ENCODE data around the gene PIGV. TPM values are rescaled to one million over a fixed set of nuclear protein-coding genes. Genes with fewer than 3 reads are reported as not detected.

PIGV gene
- total and polyA plus RNA-seq, 2 experiments from 2014 or later = 12.4 to 13.7 TPM

DNA sequence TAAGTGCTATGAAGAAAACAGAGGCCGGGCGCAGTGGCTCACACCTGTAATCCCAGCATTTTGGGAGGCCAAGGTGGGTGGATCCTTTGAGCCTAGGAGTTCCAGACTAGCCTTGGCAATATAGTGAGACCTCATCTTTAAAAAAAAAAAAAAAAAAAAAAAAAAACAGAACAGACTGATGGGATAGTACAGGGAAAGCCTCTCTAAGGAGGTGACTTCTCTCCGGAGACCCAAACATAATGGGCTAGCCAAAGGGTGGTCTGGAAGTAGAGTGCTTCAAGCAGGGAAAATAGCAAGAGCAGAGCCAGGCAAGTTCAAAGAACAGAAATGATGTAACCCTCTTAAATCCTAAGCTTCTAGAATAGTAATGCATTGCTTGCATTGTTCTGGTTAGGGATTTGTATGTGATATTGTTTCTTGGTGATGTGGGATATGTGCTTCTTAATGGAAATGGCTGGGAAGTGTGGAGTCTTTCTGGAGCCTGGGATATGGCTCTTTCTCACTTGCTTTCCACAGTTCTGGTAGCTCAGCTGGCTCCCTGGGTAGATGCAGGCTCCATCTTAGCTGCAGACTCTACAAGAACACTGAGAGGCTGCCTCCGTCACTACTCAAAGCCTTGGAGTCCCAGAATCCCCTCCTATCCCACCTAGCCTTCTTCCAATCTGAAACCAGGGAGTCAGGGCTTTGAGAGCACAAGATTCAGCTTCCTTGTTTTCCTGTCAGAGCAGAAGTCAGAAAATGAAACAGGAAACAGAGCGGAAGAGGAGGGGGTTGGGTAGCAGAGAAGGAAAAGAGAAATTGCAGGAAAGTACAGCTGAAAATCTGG is 1.9 kb upstream of the PIGV start:
- peak overlapping the region; percentile 98 for H3K27ac ChIP-seq
- peaks cover 7% of the 10 kb centered on the region for H3K36me3 ChIP-seq
- TF ChIP-seq, protein P1, sequence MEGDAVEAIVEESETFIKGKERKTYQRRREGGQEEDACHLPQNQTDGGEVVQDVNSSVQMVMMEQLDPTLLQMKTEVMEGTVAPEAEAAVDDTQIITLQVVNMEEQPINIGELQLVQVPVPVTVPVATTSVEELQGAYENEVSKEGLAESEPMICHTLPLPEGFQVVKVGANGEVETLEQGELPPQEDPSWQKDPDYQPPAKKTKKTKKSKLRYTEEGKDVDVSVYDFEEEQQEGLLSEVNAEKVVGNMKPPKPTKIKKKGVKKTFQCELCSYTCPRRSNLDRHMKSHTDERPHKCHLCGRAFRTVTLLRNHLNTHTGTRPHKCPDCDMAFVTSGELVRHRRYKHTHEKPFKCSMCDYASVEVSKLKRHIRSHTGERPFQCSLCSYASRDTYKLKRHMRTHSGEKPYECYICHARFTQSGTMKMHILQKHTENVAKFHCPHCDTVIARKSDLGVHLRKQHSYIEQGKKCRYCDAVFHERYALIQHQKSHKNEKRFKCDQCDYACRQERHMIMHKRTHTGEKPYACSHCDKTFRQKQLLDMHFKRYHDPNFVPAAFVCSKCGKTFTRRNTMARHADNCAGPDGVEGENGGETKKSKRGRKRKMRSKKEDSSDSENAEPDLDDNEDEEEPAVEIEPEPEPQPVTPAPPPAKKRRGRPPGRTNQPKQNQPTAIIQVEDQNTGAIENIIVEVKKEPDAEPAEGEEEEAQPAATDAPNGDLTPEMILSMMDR (IDR thresholded peaks at IDR 0.05; ENCODE audit: low read depth, low read length) = no peak
- no peaks in the 10 kb centered on the region for H3K9me3 ChIP-seq (ENCODE audit: low read depth)
- H3K4me3 ChIP-seq = no peak overlapping the region
- no peaks in the 10 kb centered on the region for H3K27me3 ChIP-seq
- DNase-seq (ENCODE audit: low read depth in 1 of 2, low spot score in 1 of 2) = peak in 1 of 2 donors; percentile 53
- H3K4me1 ChIP-seq (ENCODE audit: low read depth) = peaks cover 37% of the 10 kb centered on the region

DNA sequence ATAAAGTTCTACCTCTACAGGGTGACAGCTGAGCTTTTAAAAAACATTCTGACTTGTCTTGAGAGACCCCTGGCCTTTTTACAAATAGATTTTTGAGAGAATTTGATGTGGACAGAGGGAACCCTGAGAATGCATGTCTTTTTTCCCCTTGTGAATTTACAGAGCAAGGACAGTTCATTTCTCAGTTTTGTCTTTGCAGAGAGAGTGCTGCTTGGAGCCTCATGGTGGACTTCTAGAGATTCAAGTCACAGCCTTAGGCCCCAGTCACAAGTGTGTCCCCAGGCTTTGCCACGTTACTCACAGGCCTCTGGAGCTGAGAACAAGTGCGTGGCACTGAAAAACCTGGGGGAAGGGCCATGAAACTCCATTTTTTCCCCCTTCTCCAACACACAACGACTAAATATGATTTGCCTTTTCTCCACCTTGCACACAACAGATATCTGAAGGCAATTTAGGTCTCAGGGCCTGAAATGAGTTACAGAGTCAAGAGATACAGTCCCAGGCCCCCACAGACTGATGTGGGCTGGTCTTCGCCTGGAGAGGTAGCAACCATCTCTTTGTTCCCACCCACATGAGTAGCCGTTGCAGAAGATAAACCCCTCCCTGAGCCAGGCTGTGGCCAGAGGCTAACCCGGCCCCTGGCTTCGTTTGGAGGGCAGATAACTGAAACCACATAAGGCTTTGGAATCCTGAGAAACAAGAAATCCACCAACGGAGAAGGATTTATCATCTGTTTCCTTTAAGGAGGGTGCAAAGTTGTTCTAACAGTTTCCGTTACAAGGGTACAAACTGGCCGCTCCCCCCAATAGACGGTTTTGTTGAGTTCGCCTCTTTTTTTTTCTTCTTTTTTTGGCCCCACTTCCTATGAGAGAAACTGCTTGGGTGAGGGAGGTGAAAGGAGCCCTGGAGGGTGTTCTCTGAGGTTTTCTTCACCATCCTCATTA is 1.0 kb upstream of the PIGV start:
- peak overlapping the region; percentile 98 for H3K27ac ChIP-seq
- no peaks in the 10 kb centered on the region for H3K9me3 ChIP-seq (ENCODE audit: low read depth)
- DNase-seq (ENCODE audit: low read depth in 1 of 2, low spot score in 1 of 2) = peak; percentile 73 to 94
- H3K27me3 ChIP-seq = no peaks in the 10 kb centered on the region
- TF ChIP-seq, protein P1 (IDR thresholded peaks at IDR 0.05; ENCODE audit: low read depth, low read length) = no peak
- H3K36me3 ChIP-seq = no peaks in the 10 kb centered on the region
- H3K4me3 ChIP-seq = peak overlapping the region; percentile 62
- H3K4me1 ChIP-seq (ENCODE audit: low read depth) = peaks cover 32% of the 10 kb centered on the region

DNA sequence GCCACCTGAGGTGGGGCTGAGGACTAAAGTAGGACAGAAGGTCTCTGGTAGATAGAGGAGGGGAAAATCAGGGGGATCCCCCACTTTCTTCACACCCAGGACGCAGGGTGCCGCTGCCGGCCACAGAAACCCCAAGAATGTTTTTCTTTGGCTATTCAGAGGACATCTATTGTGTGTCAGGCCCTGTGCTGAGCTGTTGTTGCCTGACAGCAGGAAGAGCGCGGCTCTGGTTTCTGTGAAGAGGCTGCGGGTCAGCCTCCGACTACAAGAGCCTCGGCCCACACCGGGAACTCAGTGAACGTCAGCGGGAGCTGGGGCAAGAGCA is 407 bp upstream of the PIGV start:
- H3K9me3 ChIP-seq (ENCODE audit: low read depth) = no peaks in the 10 kb centered on the region
- peak in 1 of 2 donors; percentile 69 for DNase-seq (ENCODE audit: low read depth in 1 of 2, low spot score in 1 of 2)
- peak overlapping the region; percentile 98 for H3K27ac ChIP-seq
- no peaks in the 10 kb centered on the region for H3K27me3 ChIP-seq
- peak overlapping the region; percentile 62 for H3K4me3 ChIP-seq
- H3K4me1 ChIP-seq (ENCODE audit: low read depth) = peaks cover 32% of the 10 kb centered on the region
- H3K36me3 ChIP-seq = no peaks in the 10 kb centered on the region
- TF ChIP-seq, protein P1 (IDR thresholded peaks at IDR 0.05; ENCODE audit: low read depth, low read length) = no peak

DNA sequence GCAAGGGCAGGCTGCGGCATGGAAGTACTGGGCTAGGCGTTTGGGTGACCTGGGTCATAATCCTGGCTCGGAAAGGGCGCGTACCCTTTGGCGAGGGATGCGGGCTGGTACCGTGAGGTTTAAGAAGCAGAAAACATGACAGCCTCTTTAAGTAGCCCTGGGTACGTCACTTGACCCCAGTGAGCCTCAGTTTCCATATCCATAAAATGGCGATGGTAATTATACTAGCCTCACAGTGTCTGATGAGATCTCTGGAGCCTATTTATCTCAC is 700 bp downstream of the PIGV start:
- no peak for DNase-seq (ENCODE audit: low read depth in 1 of 2, low spot score in 1 of 2)
- H3K4me3 ChIP-seq = peak overlapping the region; percentile 62
- H3K27me3 ChIP-seq = no peaks in the 10 kb centered on the region
- H3K27ac ChIP-seq = peak overlapping the region; percentile 98
- H3K36me3 ChIP-seq = no peaks in the 10 kb centered on the region
- H3K4me1 ChIP-seq (ENCODE audit: low read depth) = peaks cover 28% of the 10 kb centered on the region
- TF ChIP-seq, protein P1 (IDR thresholded peaks at IDR 0.05; ENCODE audit: low read depth, low read length) = no peak
- H3K9me3 ChIP-seq (ENCODE audit: low read depth) = no peaks in the 10 kb centered on the region

DNA sequence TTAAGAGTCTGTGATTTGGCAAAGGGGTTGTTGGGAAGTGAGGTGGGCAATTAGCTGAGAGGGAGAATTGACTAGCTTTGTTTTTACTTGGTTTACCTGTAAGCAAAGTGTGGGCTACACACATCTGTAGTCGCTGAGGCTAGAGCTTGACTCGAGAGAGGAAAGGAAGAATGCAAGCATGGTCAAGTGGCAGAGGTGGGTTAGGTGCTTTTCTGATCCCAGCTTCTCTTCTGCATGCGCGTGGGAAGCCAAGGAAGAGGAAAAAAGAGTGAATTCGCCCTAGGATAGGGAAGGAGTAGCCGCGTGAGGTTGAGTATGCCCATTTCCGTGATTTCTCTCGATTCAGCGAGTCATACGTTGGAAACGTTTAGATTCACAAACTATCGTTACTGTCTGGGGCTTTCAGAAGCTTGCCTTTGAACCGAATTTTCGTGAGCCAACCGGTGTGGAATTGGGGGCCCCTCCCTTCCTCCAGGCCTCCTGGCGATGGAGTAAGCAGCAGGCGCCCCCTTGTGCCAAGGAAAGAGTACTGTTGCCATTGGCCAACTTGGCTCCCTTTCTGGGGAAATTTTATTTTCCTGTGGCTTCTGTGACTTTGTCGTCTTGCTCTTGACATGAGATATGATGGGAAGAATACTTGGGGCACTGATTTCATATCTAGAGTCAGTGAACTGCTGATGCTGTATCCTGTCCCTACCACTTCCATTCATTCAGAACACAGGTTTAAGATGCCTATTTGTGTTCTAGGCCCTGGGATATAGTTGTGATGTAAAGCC is 1.3 kb downstream of the PIGV start:
- TF ChIP-seq, protein P1 (IDR thresholded peaks at IDR 0.05; ENCODE audit: low read depth, low read length) = peak; percentile 95
- no peaks in the 10 kb centered on the region for H3K27me3 ChIP-seq
- peak overlapping the region; percentile 98 for H3K27ac ChIP-seq
- DNase-seq (ENCODE audit: low read depth in 1 of 2, low spot score in 1 of 2) = peak; percentile 85 to 90
- no peaks in the 10 kb centered on the region for H3K9me3 ChIP-seq (ENCODE audit: low read depth)
- H3K4me1 ChIP-seq (ENCODE audit: low read depth) = peaks cover 24% of the 10 kb centered on the region
- H3K4me3 ChIP-seq = peak overlapping the region; percentile 62
- H3K36me3 ChIP-seq = no peaks in the 10 kb centered on the region

All from cardiac muscle cell (in vitro differentiated cells and primary cell).